ENCODE measurements around the gene ABLIM3.

The ABLIM3 gene

GRCh38 chr5:149133795-149134777 lies 7.2 kb upstream of the ABLIM3 start:
- DNase-seq (ENCODE audit: low read depth in 1 of 2, low spot score in 1 of 2) = no peak

- DNase-seq (ENCODE audit: low read depth in 1 of 2, low spot score in 1 of 2) = no peak
Measured at GRCh38 chr5:149134778-149135500, 6.4 kb upstream of the ABLIM3 start.

GRCh38 chr5:149135536-149136201 lies 5.6 kb upstream of the ABLIM3 start:
- DNase-seq (ENCODE audit: low read depth in 1 of 2, low spot score in 1 of 2) = no peak

GRCh38 chr5:149138182-149138923 lies 2.9 kb upstream of the ABLIM3 start:
- no peak for DNase-seq (ENCODE audit: low read depth in 1 of 2, low spot score in 1 of 2)

GRCh38 chr5:149140197-149141002 lies 893 bp upstream of the ABLIM3 start:
- no peak for DNase-seq (ENCODE audit: low read depth in 1 of 2, low spot score in 1 of 2)

GRCh38 chr5:149141957-149142851 lies 911 bp downstream of the ABLIM3 start:
- no peak for DNase-seq (ENCODE audit: low read depth in 1 of 2, low spot score in 1 of 2)

- no peak for DNase-seq (ENCODE audit: low read depth in 1 of 2, low spot score in 1 of 2)
Measured at GRCh38 chr5:149143470-149143869, 2.2 kb downstream of the ABLIM3 start.

- no peak for DNase-seq (ENCODE audit: low read depth in 1 of 2, low spot score in 1 of 2)
Measured at GRCh38 chr5:149144637-149145036, 3.3 kb downstream of the ABLIM3 start.

- no peak for DNase-seq (ENCODE audit: low read depth in 1 of 2, low spot score in 1 of 2)
Measured at GRCh38 chr5:149145138-149145537, 3.8 kb downstream of the ABLIM3 start.

GRCh38 chr5:149147676-149148075 lies 6.4 kb downstream of the ABLIM3 start:
- no peak for DNase-seq (ENCODE audit: low read depth in 1 of 2, low spot score in 1 of 2)

- DNase-seq (ENCODE audit: low read depth in 1 of 2, low spot score in 1 of 2) = no peak
Measured at GRCh38 chr5:149149942-149150341, 8.6 kb downstream of the ABLIM3 start.

- no peak for DNase-seq (ENCODE audit: low read depth in 1 of 2, low spot score in 1 of 2)
Measured at GRCh38 chr5:149150457-149150856, 9.2 kb downstream of the ABLIM3 start.

GRCh38 chr5:149151717-149152116 lies 10.4 kb downstream of the ABLIM3 start:
- no peak for DNase-seq (ENCODE audit: low read depth in 1 of 2, low spot score in 1 of 2)

- DNase-seq (ENCODE audit: low read depth in 1 of 2, low spot score in 1 of 2) = no peak
Measured at GRCh38 chr5:149152317-149152746, 11.0 kb downstream of the ABLIM3 start.

GRCh38 chr5:149153193-149153750 lies 12.0 kb downstream of the ABLIM3 start:
- DNase-seq (ENCODE audit: low read depth in 1 of 2, low spot score in 1 of 2) = no peak

- no peak for DNase-seq (ENCODE audit: low read depth in 1 of 2, low spot score in 1 of 2)
Measured at GRCh38 chr5:149153751-149154610, 12.7 kb downstream of the ABLIM3 start.

- no peak for DNase-seq (ENCODE audit: low read depth in 1 of 2, low spot score in 1 of 2)
Measured at GRCh38 chr5:149154650-149155049, 13.4 kb downstream of the ABLIM3 start.

Data from activated T-helper 1 cell treated with anti-CD3 and anti-CD28 coated beads, Interleukin-2, amount 50 U/mL, for 16 hours (primary cell).